HAP-1 (cell line): Measurements from ENCODE around the gene RILPL2.
"Not testable (repeated sequence)": the region's sequence is repeated elsewhere in the genome, so short reads cannot be mapped to it uniquely, and the experiment has no call there.

Experiments used
- DNase-seq, 2 experiments: peaks; one replicate each; pipeline ENCODE4 v3.0.0-alpha.2; 2016 to 2020; ENCODE audit warnings: low spot score in 2 of 2
- H3K27me3 ChIP-seq: fragments of 250-450 bp; sonication (Bioruptor Pico); 2 replicates; pipeline ENCODE4 v1.5.1; 2020; ENCODE audit warnings: low read depth, mild to moderate bottlenecking, moderate library complexity
- H3K36me3 ChIP-seq: fragments of 250-450 bp; sonication (Bioruptor Pico); replicated peaks from 2 replicates; pipeline ENCODE4 v1.5.1; 2020; ENCODE audit warnings: mild to moderate bottlenecking
- H3K4me1 ChIP-seq: fragments of 250-450 bp; sonication (Bioruptor Pico); 2 replicates; pipeline ENCODE4 v1.5.1; 2020; ENCODE audit warnings: mild to moderate bottlenecking
- H3K4me3 ChIP-seq: fragments of 250-450 bp; sonication (Bioruptor Pico); 2 replicates; pipeline ENCODE4 v1.5.1; 2020; ENCODE audit warnings: mild to moderate bottlenecking, moderate library complexity
- H3K9me3 ChIP-seq: fragments of 250-450 bp; sonication (Bioruptor Pico); 2 replicates; pipeline ENCODE4 v1.5.1; 2020; ENCODE audit warnings: mild to moderate bottlenecking, moderate library complexity
- in situ Hi-C: fragments of 300-500 bp; cut with MboI; formaldehyde crosslinking; loops from 3 replicates; pipeline ENCODE4 v1.14.3; 2020; ENCODE audit warnings: low sequenced_read_pairs, inconsistent platforms, mixed read lengths

The RILPL2 gene

GRCh38 chr12:123469978-123470377 is 33.5 kb upstream of the RILPL2 start:
- no peaks in the 10 kb centered on the region for H3K9me3 ChIP-seq
- in situ Hi-C loops = no loop called here
- DNase-seq = no peak
- H3K36me3 ChIP-seq = peaks cover 32% of the 10 kb centered on the region
- no peaks in the 10 kb centered on the region for H3K27me3 ChIP-seq
- no peak overlapping the region for H3K4me3 ChIP-seq
- no peaks in the 10 kb centered on the region for H3K4me1 ChIP-seq

GRCh38 chr12:123468786-123469185 is 32.3 kb upstream of the RILPL2 start:
- DNase-seq = no peak
- peaks cover 38% of the 10 kb centered on the region for H3K36me3 ChIP-seq
- in situ Hi-C loops = no loop called here

GRCh38 chr12:123465084-123465483 is 28.6 kb upstream of the RILPL2 start:
- in situ Hi-C loops = no loop called here
- no peak for DNase-seq
- Histone ChIP-seq H3K4me1 (no peaks in the 10 kb centered on the region), H3K9me3 (no peaks in the 10 kb centered on the region), H3K4me3 (no peak overlapping the region), H3K27me3 (no peaks in the 10 kb centered on the region), H3K36me3 (peaks cover 23% of the 10 kb centered on the region)

More at GRCh38 chr12:123468786-123469185, 32.3 kb upstream of the RILPL2 start:
- Histone ChIP-seq H3K4me3 (no peak overlapping the region), H3K27me3 (no peaks in the 10 kb centered on the region), H3K9me3 (no peaks in the 10 kb centered on the region), H3K4me1 (no peaks in the 10 kb centered on the region)

- H3K27me3 ChIP-seq, H3K9me3 ChIP-seq, in situ Hi-C loops, DNase-seq, H3K4me3 ChIP-seq: not testable (repeated sequence)
- Histone ChIP-seq H3K4me1 (peaks cover 11% of the 10 kb centered on the region), H3K36me3 (peaks cover 20% of the 10 kb centered on the region)
These were observed 26.7 kb upstream of the RILPL2 start for GRCh38 chr12:123463174-123463573.

GRCh38 chr12:123457980-123458779 is 21.7 kb upstream of the RILPL2 start, which contains the start of gene SNRNP35:
Gene SNRNP35 (plus strand): TSS chr12:123458139. CDS start chr12:123465541, 7,402 bp downstream.
- Histone ChIP-seq H3K36me3 (peaks cover 3% of the 10 kb centered on the region; the same call in 1 of the 2 replicates), H3K4me3 (peak within 1 kb of the TSS; percentile 66), H3K27me3 (no peaks in the 10 kb centered on the region), H3K9me3 (no peaks in the 10 kb centered on the region), H3K4me1 (peaks cover 11% of the 10 kb centered on the region)
- in situ Hi-C loops = no loop called here
- DNase-seq = peak; percentile 87 to 89

GRCh38 chr12:123453165-123453564 is 16.7 kb upstream of the RILPL2 start:
- DNase-seq = no peak
- Histone ChIP-seq H3K27me3 (no peaks in the 10 kb centered on the region), H3K36me3 (no peaks in the 10 kb centered on the region), H3K9me3 (no peaks in the 10 kb centered on the region), H3K4me1 (no peaks in the 10 kb centered on the region), H3K4me3 (no peak overlapping the region)
- in situ Hi-C loops = no loop called here

- H3K27me3 ChIP-seq, H3K4me3 ChIP-seq, DNase-seq, in situ Hi-C loops, H3K4me1 ChIP-seq, H3K36me3 ChIP-seq, H3K9me3 ChIP-seq: not testable (repeated sequence)
These were observed 15.7 kb upstream of the RILPL2 start for GRCh38 chr12:123452276-123452550.

- in situ Hi-C loops = no loop called here
- Histone ChIP-seq H3K27me3 (no peaks in the 10 kb centered on the region), H3K4me3 (no peak overlapping the region), H3K9me3 (no peaks in the 10 kb centered on the region), H3K4me1 (no peaks in the 10 kb centered on the region; the same call in 1 of the 2 replicates), H3K36me3 (no peaks in the 10 kb centered on the region)
- no peak for DNase-seq
These were observed 14.2 kb upstream of the RILPL2 start for GRCh38 chr12:123450636-123451035.

GRCh38 chr12:123449856-123450255 is 13.4 kb upstream of the RILPL2 start:
- no peak overlapping the region for H3K4me3 ChIP-seq
- no peaks in the 10 kb centered on the region for H3K27me3 ChIP-seq
- no peaks in the 10 kb centered on the region for H3K36me3 ChIP-seq
- DNase-seq = no peak
- no peaks in the 10 kb centered on the region; the same call in 1 of the 2 replicates for H3K4me1 ChIP-seq
- no peaks in the 10 kb centered on the region for H3K9me3 ChIP-seq
- in situ Hi-C loops = no loop called here

GRCh38 chr12:123449249-123449733 is 12.8 kb upstream of the RILPL2 start:
- in situ Hi-C loops = no loop called here
- no peak for DNase-seq
- Histone ChIP-seq H3K4me1 (no peaks in the 10 kb centered on the region; the same call in 1 of the 2 replicates), H3K9me3 (no peaks in the 10 kb centered on the region), H3K4me3 (no peak overlapping the region), H3K27me3 (no peaks in the 10 kb centered on the region), H3K36me3 (no peaks in the 10 kb centered on the region)

- H3K9me3 ChIP-seq = no peaks in the 10 kb centered on the region
- H3K4me1 ChIP-seq = no peaks in the 10 kb centered on the region; the same call in none of the 2 replicates
- H3K27me3 ChIP-seq = no peaks in the 10 kb centered on the region
- no peaks in the 10 kb centered on the region for H3K36me3 ChIP-seq
- H3K4me3 ChIP-seq = no peak overlapping the region
- no peak for DNase-seq
- in situ Hi-C loops = no loop called here
These were observed 9.8 kb upstream of the RILPL2 start for GRCh38 chr12:123446333-123446713.

GRCh38 chr12:123445388-123446332 is 9.2 kb upstream of the RILPL2 start:
- peak in 1 of 2 experiments; percentile 12 for DNase-seq
- Histone ChIP-seq H3K4me1 (no peaks in the 10 kb centered on the region; the same call in none of the 2 replicates), H3K9me3 (no peaks in the 10 kb centered on the region), H3K27me3 (no peaks in the 10 kb centered on the region), H3K4me3 (no peak overlapping the region), H3K36me3 (no peaks in the 10 kb centered on the region)
- in situ Hi-C loops = no loop called here

- in situ Hi-C loops = no loop called here
- DNase-seq = no peak
- no peak overlapping the region for H3K4me3 ChIP-seq
- no peaks in the 10 kb centered on the region for H3K27me3 ChIP-seq
- no peaks in the 10 kb centered on the region for H3K36me3 ChIP-seq
- no peaks in the 10 kb centered on the region for H3K9me3 ChIP-seq
- H3K4me1 ChIP-seq = no peaks in the 10 kb centered on the region; the same call in none of the 2 replicates
These were observed 7.9 kb upstream of the RILPL2 start for GRCh38 chr12:123444092-123445026.
